Mammary epithelial cell (primary cell): ENCODE measurements around the gene PYCARD.
"Not testable (repeated sequence)": the region's sequence is repeated elsewhere in the genome, so short reads cannot be mapped to it uniquely, and the experiment has no call there.

Experiments
- CTCF ChIP-seq, 2 donors: IDR thresholded peaks in 1 of 2; conservative IDR thresholded peaks in 1 of 2; 2 replicates each; pipeline ENCODE4 v1.5.1; 2011 to 2012; ENCODE audit warnings: inconsistent platforms in 2 of 2, low read length in 2 of 2, mild to moderate bottlenecking in 2 of 2, control low read depth in 1 of 2, low read depth in 1 of 2; ENCODE audit not compliant: insufficient read depth in 1 of 2; ENCODE audit errors: extremely low read depth in 1 of 2
- EZH2 ChIP-seq: IDR thresholded peaks from 2 replicates; pipeline ENCODE4 v1.6.1; 2012; ENCODE audit warnings: low read length, inconsistent platforms, borderline replicate concordance

GRCh38 chr16:31245598-31245997 lies 43.0 kb upstream of the PYCARD start:
- TF ChIP-seq CTCF (conservative IDR thresholded peaks at IDR 0.05 in 1 of 2, IDR thresholded peaks at IDR 0.05 in 1 of 2; ENCODE audit: extremely low read depth in 1 of 2, insufficient read depth in 1 of 2, low read depth in 1 of 2, low read length in 2 of 2); EZH2: not testable (repeated sequence)
